Measurements from ENCODE around the gene OPRL1.
"Not testable (repeated sequence)": the region's sequence is repeated elsewhere in the genome, so short reads cannot be mapped to it uniquely, and the experiment has no call there.

The OPRL1 gene

GRCh38 chr20:64119301-64119680 is 39.4 kb downstream of the OPRL1 start:
- Histone ChIP-seq H3K27me3 (ENCODE audit: control insufficient read depth in 1 of 2, insufficient read depth in 2 of 2, low read length in 2 of 2) (peaks cover 0 to 12% of the 10 kb centered on the region in 2 donors), H3K36me3 (ENCODE audit: control insufficient read depth in 1 of 2, insufficient read depth in 2 of 2, low read length in 2 of 2) (no peaks in the 10 kb centered on the region), H3K9ac (ENCODE audit: low read depth in 1 of 2, low read length in 2 of 2) (no peak overlapping the region), H3K9me3 (ENCODE audit: control insufficient read depth in 1 of 2, low read length in 2 of 2) (no peaks in the 10 kb centered on the region), H3K27ac (ENCODE audit: low read depth, low read length) (no peak overlapping the region), H3K4me1 (ENCODE audit: control insufficient read depth in 1 of 2, insufficient read depth in 2 of 2, low read length in 2 of 2) (peaks cover 3 to 7% of the 10 kb centered on the region in 2 donors), H3K4me3 (ENCODE audit: low read depth in 1 of 2, low read length in 2 of 2) (no peak overlapping the region)

GRCh38 chr20:64119681-64120341 is 39.9 kb downstream of the OPRL1 start:
- peak overlapping the region; percentile 44 to 53 for H3K4me3 ChIP-seq (ENCODE audit: low read depth in 1 of 2, low read length in 2 of 2)
- H3K36me3 ChIP-seq (ENCODE audit: control insufficient read depth in 1 of 2, insufficient read depth in 2 of 2, low read length in 2 of 2): no peaks in the 10 kb centered on the region
- H3K4me1 ChIP-seq (ENCODE audit: control insufficient read depth in 1 of 2, insufficient read depth in 2 of 2, low read length in 2 of 2): peaks cover 3 to 7% of the 10 kb centered on the region in 2 donors
- no peak overlapping the region for H3K9ac ChIP-seq (ENCODE audit: low read depth in 1 of 2, low read length in 2 of 2)
- H3K9me3 ChIP-seq (ENCODE audit: control insufficient read depth in 1 of 2, low read length in 2 of 2): no peaks in the 10 kb centered on the region
- H3K27ac ChIP-seq (ENCODE audit: low read depth, low read length): no peak overlapping the region
- peaks cover 0 to 12% of the 10 kb centered on the region in 2 donors for H3K27me3 ChIP-seq (ENCODE audit: control insufficient read depth in 1 of 2, insufficient read depth in 2 of 2, low read length in 2 of 2)

GRCh38 chr20:64121586-64121985 is 41.7 kb downstream of the OPRL1 start:
- no peaks in the 10 kb centered on the region for H3K9me3 ChIP-seq (ENCODE audit: control insufficient read depth in 1 of 2, low read length in 2 of 2)
- H3K9ac ChIP-seq (ENCODE audit: low read depth in 1 of 2, low read length in 2 of 2): no peak overlapping the region

GRCh38 chr20:64122927-64123326 is 43.0 kb downstream of the OPRL1 start:
- not testable (repeated sequence) for H3K36me3 ChIP-seq (ENCODE audit: control insufficient read depth in 1 of 2, insufficient read depth in 2 of 2, low read length in 2 of 2); H3K4me1 ChIP-seq (ENCODE audit: control insufficient read depth in 1 of 2, insufficient read depth in 2 of 2, low read length in 2 of 2); H3K4me3 ChIP-seq (ENCODE audit: low read depth in 1 of 2, low read length in 2 of 2); H3K27ac ChIP-seq (ENCODE audit: low read depth, low read length); H3K9me3 ChIP-seq (ENCODE audit: control insufficient read depth in 1 of 2, low read length in 2 of 2); H3K9ac ChIP-seq (ENCODE audit: low read depth in 1 of 2, low read length in 2 of 2)
- peaks cover 0 to 12% of the 10 kb centered on the region in 2 donors for H3K27me3 ChIP-seq (ENCODE audit: control insufficient read depth in 1 of 2, insufficient read depth in 2 of 2, low read length in 2 of 2)

More at GRCh38 chr20:64121586-64121985, 41.7 kb downstream of the OPRL1 start:
- Histone ChIP-seq H3K27ac (ENCODE audit: low read depth, low read length) (no peak overlapping the region), H3K4me1 (ENCODE audit: control insufficient read depth in 1 of 2, insufficient read depth in 2 of 2, low read length in 2 of 2) (peaks cover 3 to 7% of the 10 kb centered on the region in 2 donors), H3K4me3 (ENCODE audit: low read depth in 1 of 2, low read length in 2 of 2) (no peak overlapping the region), H3K27me3 (ENCODE audit: control insufficient read depth in 1 of 2, insufficient read depth in 2 of 2, low read length in 2 of 2) (peaks cover 0 to 12% of the 10 kb centered on the region in 2 donors), H3K36me3 (ENCODE audit: control insufficient read depth in 1 of 2, insufficient read depth in 2 of 2, low read length in 2 of 2) (no peaks in the 10 kb centered on the region)

- not testable (repeated sequence) for H3K9ac ChIP-seq (ENCODE audit: low read depth in 1 of 2, low read length in 2 of 2); H3K27ac ChIP-seq (ENCODE audit: low read depth, low read length); H3K9me3 ChIP-seq (ENCODE audit: control insufficient read depth in 1 of 2, low read length in 2 of 2); H3K4me1 ChIP-seq (ENCODE audit: control insufficient read depth in 1 of 2, insufficient read depth in 2 of 2, low read length in 2 of 2); H3K4me3 ChIP-seq (ENCODE audit: low read depth in 1 of 2, low read length in 2 of 2); H3K36me3 ChIP-seq (ENCODE audit: control insufficient read depth in 1 of 2, insufficient read depth in 2 of 2, low read length in 2 of 2)
- H3K27me3 ChIP-seq (ENCODE audit: control insufficient read depth in 1 of 2, insufficient read depth in 2 of 2, low read length in 2 of 2): peaks cover 0 to 12% of the 10 kb centered on the region in 2 donors
Observed at GRCh38 chr20:64123517-64123916, 43.6 kb downstream of the OPRL1 start.

- Histone ChIP-seq H3K4me3 (ENCODE audit: low read depth in 1 of 2, low read length in 2 of 2) (no peak overlapping the region), H3K4me1 (ENCODE audit: control insufficient read depth in 1 of 2, insufficient read depth in 2 of 2, low read length in 2 of 2) (no peaks in the 10 kb centered on the region), H3K9ac (ENCODE audit: low read depth in 1 of 2, low read length in 2 of 2) (no peak overlapping the region), H3K36me3 (ENCODE audit: control insufficient read depth in 1 of 2, insufficient read depth in 2 of 2, low read length in 2 of 2) (no peaks in the 10 kb centered on the region), H3K27me3 (ENCODE audit: control insufficient read depth in 1 of 2, insufficient read depth in 2 of 2, low read length in 2 of 2) (no peaks in the 10 kb centered on the region), H3K9me3 (ENCODE audit: control insufficient read depth in 1 of 2, low read length in 2 of 2) (no peaks in the 10 kb centered on the region), H3K27ac (ENCODE audit: low read depth, low read length) (no peak overlapping the region)
Observed at GRCh38 chr20:64129146-64129782, 49.4 kb downstream of the OPRL1 start.

- H3K27ac ChIP-seq (ENCODE audit: low read depth, low read length): no peak overlapping the region
- H3K4me3 ChIP-seq (ENCODE audit: low read depth in 1 of 2, low read length in 2 of 2): no peak overlapping the region
- no peaks in the 10 kb centered on the region for H3K9me3 ChIP-seq (ENCODE audit: control insufficient read depth in 1 of 2, low read length in 2 of 2)
- H3K9ac ChIP-seq (ENCODE audit: low read depth in 1 of 2, low read length in 2 of 2): no peak overlapping the region
- no peaks in the 10 kb centered on the region for H3K36me3 ChIP-seq (ENCODE audit: control insufficient read depth in 1 of 2, insufficient read depth in 2 of 2, low read length in 2 of 2)
- no peaks in the 10 kb centered on the region for H3K27me3 ChIP-seq (ENCODE audit: control insufficient read depth in 1 of 2, insufficient read depth in 2 of 2, low read length in 2 of 2)
- no peaks in the 10 kb centered on the region for H3K4me1 ChIP-seq (ENCODE audit: control insufficient read depth in 1 of 2, insufficient read depth in 2 of 2, low read length in 2 of 2)
Observed at GRCh38 chr20:64130271-64130670, 50.4 kb downstream of the OPRL1 start.

GRCh38 chr20:64130876-64131275 is 51.0 kb downstream of the OPRL1 start:
- no peaks in the 10 kb centered on the region for H3K27me3 ChIP-seq (ENCODE audit: control insufficient read depth in 1 of 2, insufficient read depth in 2 of 2, low read length in 2 of 2)
- no peaks in the 10 kb centered on the region for H3K4me1 ChIP-seq (ENCODE audit: control insufficient read depth in 1 of 2, insufficient read depth in 2 of 2, low read length in 2 of 2)
- H3K27ac ChIP-seq (ENCODE audit: low read depth, low read length): no peak overlapping the region
- H3K36me3 ChIP-seq (ENCODE audit: control insufficient read depth in 1 of 2, insufficient read depth in 2 of 2, low read length in 2 of 2): no peaks in the 10 kb centered on the region
- no peak overlapping the region for H3K4me3 ChIP-seq (ENCODE audit: low read depth in 1 of 2, low read length in 2 of 2)
- H3K9ac ChIP-seq (ENCODE audit: low read depth in 1 of 2, low read length in 2 of 2): no peak overlapping the region
- H3K9me3 ChIP-seq (ENCODE audit: control insufficient read depth in 1 of 2, low read length in 2 of 2): no peaks in the 10 kb centered on the region

GRCh38 chr20:64131406-64131805 is 51.5 kb downstream of the OPRL1 start:
- H3K4me3 ChIP-seq (ENCODE audit: low read depth in 1 of 2, low read length in 2 of 2): no peak overlapping the region
- H3K9ac ChIP-seq (ENCODE audit: low read depth in 1 of 2, low read length in 2 of 2): no peak overlapping the region
- no peaks in the 10 kb centered on the region for H3K4me1 ChIP-seq (ENCODE audit: control insufficient read depth in 1 of 2, insufficient read depth in 2 of 2, low read length in 2 of 2)
- no peak overlapping the region for H3K27ac ChIP-seq (ENCODE audit: low read depth, low read length)
- H3K36me3 ChIP-seq (ENCODE audit: control insufficient read depth in 1 of 2, insufficient read depth in 2 of 2, low read length in 2 of 2): no peaks in the 10 kb centered on the region
- H3K27me3 ChIP-seq (ENCODE audit: control insufficient read depth in 1 of 2, insufficient read depth in 2 of 2, low read length in 2 of 2): no peaks in the 10 kb centered on the region
- H3K9me3 ChIP-seq (ENCODE audit: control insufficient read depth in 1 of 2, low read length in 2 of 2): no peaks in the 10 kb centered on the region

GRCh38 chr20:64133951-64134407 is 54.1 kb downstream of the OPRL1 start:
- H3K27me3 ChIP-seq (ENCODE audit: control insufficient read depth in 1 of 2, insufficient read depth in 2 of 2, low read length in 2 of 2): no peaks in the 10 kb centered on the region
- no peaks in the 10 kb centered on the region for H3K36me3 ChIP-seq (ENCODE audit: control insufficient read depth in 1 of 2, insufficient read depth in 2 of 2, low read length in 2 of 2)
- H3K4me3 ChIP-seq (ENCODE audit: low read depth in 1 of 2, low read length in 2 of 2): no peak overlapping the region
- no peaks in the 10 kb centered on the region for H3K4me1 ChIP-seq (ENCODE audit: control insufficient read depth in 1 of 2, insufficient read depth in 2 of 2, low read length in 2 of 2)
- no peaks in the 10 kb centered on the region for H3K9me3 ChIP-seq (ENCODE audit: control insufficient read depth in 1 of 2, low read length in 2 of 2)
- no peak overlapping the region for H3K27ac ChIP-seq (ENCODE audit: low read depth, low read length)
- H3K9ac ChIP-seq (ENCODE audit: low read depth in 1 of 2, low read length in 2 of 2): no peak overlapping the region

Data from duodenal mucosa (tissue), 2 donors.